Motor neuron (in vitro differentiated cells): ENCODE results near the gene REV1. TPM values are rescaled to one million over a fixed set of nuclear protein-coding genes. Genes with fewer than 3 reads are reported as not detected.

Experiments used
- ATAC-seq, 8 experiments: fragments of 200-7000 bp; cut with Tn5 transposase; replicated peaks in 6 of 8; 2 replicates each; pipeline ENCODE4 v1.8.0; 2021; ENCODE audit warnings: mild to moderate bottlenecking in 8 of 8, moderate library complexity in 8 of 8
- H3K27ac ChIP-seq, 2 donors: fragments of 250-450 bp; sonication (Bioruptor Pico); 2 replicates each; pipeline ENCODE4 v1.9.0; 2021; ENCODE audit warnings: antibody characterized with exemption in 2 of 2, mild to moderate bottlenecking in 2 of 2, moderate library complexity in 1 of 2
- H3K4me1 ChIP-seq, 2 donors: fragments of 250-450 bp; sonication (Bioruptor Pico); replicated peaks in 1 of 2; 2 replicates each; pipeline ENCODE4 v1.6.1; 2021; ENCODE audit warnings: antibody characterized with exemption in 2 of 2, mild to moderate bottlenecking in 2 of 2, moderate library complexity in 1 of 2
- H3K4me3 ChIP-seq, 5 donors: fragments of 250-450 bp; sonication (Bioruptor Pico); 2 replicates each; pipeline ENCODE4 v1.9.0; 2021; ENCODE audit warnings: antibody characterized with exemption in 5 of 5, mild to moderate bottlenecking in 5 of 5, moderate library complexity in 4 of 5
- WGBS, 10 experiments: fragments of 450-650 bp; shearing (Covaris generic); methylation state at CpG; one replicate each; pipeline ENCODE4 v1.0.0; 2022; 5-methylcytosine and 5-hydroxymethylcytosine counted together
- in situ Hi-C, 9 experiments: fragments of 400-800 bp; cut with MboI; loops; one replicate each; pipeline ENCODE4 v1.15.0; 2021; ENCODE audit warnings: low sequenced_read_pairs in 9 of 9, low pct_unique_long_range_greater_than_20kb in 2 of 9; ENCODE audit not compliant: unreplicated experiment in 9 of 9
- total RNA-seq, 8 experiments: library from RNA; unstranded; fragments of 300-600 nt; gene quantifications; 2 replicates each; pipeline versions ENCODE4 v1.2.3 to v1.2.4, GENCODE V29; 2022

REV1 gene
- total RNA-seq, 8 experiments from 2014 or later, result 18.8 to 66.7 (median 34.5) TPM

GRCh38 chr2:99404039-99404796, 85.6 kb downstream of the REV1 start:
- Histone ChIP-seq H3K4me1 (no peaks in the 10 kb centered on the region), H3K4me3 (no peak overlapping the region), H3K27ac (no peak overlapping the region)
- 40 to 100% (median 83%) methylated on average over 1 to 8 of the region's 8 CpGs; no CpG with 5 or more reads in 1 of the 10 experiments for WGBS, 10 experiments
- in situ Hi-C loops, result no loop called here
- no peak for ATAC-seq

GRCh38 chr2:99403524-99403923, 86.3 kb downstream of the REV1 start:
- no peak for ATAC-seq
- no peaks in the 10 kb centered on the region for H3K4me1 ChIP-seq
- no peak overlapping the region for H3K27ac ChIP-seq
- H3K4me3 ChIP-seq, result no peak overlapping the region
- in situ Hi-C loops, result no loop called here
- WGBS, 10 experiments, result 60 to 100% (median 72%) methylated on average over 1 to 4 of the region's 4 CpGs

GRCh38 chr2:99403084-99403483, 86.7 kb downstream of the REV1 start:
- Histone ChIP-seq H3K27ac (no peak overlapping the region), H3K4me3 (no peak overlapping the region), H3K4me1 (no peaks in the 10 kb centered on the region)
- ATAC-seq, result no peak
- in situ Hi-C loops, result no loop called here

GRCh38 chr2:99401841-99402240, 88.0 kb downstream of the REV1 start:
- ATAC-seq, result no peak
- in situ Hi-C loops, result no loop called here
- 60 to 100% (median 93%) methylated on average over 1 to 3 of the region's 4 CpGs; no CpG with 5 or more reads in 3 of the 10 experiments for WGBS, 10 experiments
- Histone ChIP-seq H3K4me1 (no peaks in the 10 kb centered on the region), H3K4me3 (no peak overlapping the region), H3K27ac (no peak overlapping the region)

GRCh38 chr2:99399795-99400194, 90.0 kb downstream of the REV1 start:
- 73 to 100% (median 100%) methylated on average over 1 to 2 of the region's 2 CpGs; no CpG with 5 or more reads in 1 of the 10 experiments for WGBS, 10 experiments
- no peaks in the 10 kb centered on the region for H3K4me1 ChIP-seq
- in situ Hi-C loops, result no loop called here
- ATAC-seq, result no peak
- H3K27ac ChIP-seq, result no peak overlapping the region
- no peak overlapping the region for H3K4me3 ChIP-seq

GRCh38 chr2:99399063-99399462, 90.8 kb downstream of the REV1 start:
- Histone ChIP-seq H3K4me1 (no peaks in the 10 kb centered on the region), H3K27ac (no peak overlapping the region), H3K4me3 (no peak overlapping the region)
- 17 to 100% (median 83%) methylated on average over 1 to 5 of the region's 5 CpGs; no CpG with 5 or more reads in 1 of the 10 experiments for WGBS, 10 experiments
- ATAC-seq, result peak in 2 of 8 experiments; percentile 24 to 82
- in situ Hi-C loops, result no loop called here

- no peak for ATAC-seq
- in situ Hi-C loops, result no loop called here
- Histone ChIP-seq H3K4me3 (no peak overlapping the region), H3K4me1 (no peaks in the 10 kb centered on the region), H3K27ac (no peak overlapping the region)
- 71 to 100% (median 92%) methylated on average over 2 to 5 of the region's 5 CpGs; no CpG with 5 or more reads in 1 of the 10 experiments for WGBS, 10 experiments
Measured at GRCh38 chr2:99398303-99398702, 91.5 kb downstream of the REV1 start.

- H3K27ac ChIP-seq, result no peak overlapping the region
- 80 to 100% (median 100%) methylated on average over 1 to 3 of the region's 3 CpGs; no CpG with 5 or more reads in 1 of the 10 experiments for WGBS, 10 experiments
- no peaks in the 10 kb centered on the region for H3K4me1 ChIP-seq
- no peak overlapping the region for H3K4me3 ChIP-seq
- ATAC-seq, result no peak
- in situ Hi-C loops, result no loop called here
Measured at GRCh38 chr2:99397266-99397920, 92.4 kb downstream of the REV1 start.

- no peaks in the 10 kb centered on the region for H3K4me1 ChIP-seq
- H3K4me3 ChIP-seq, result no peak overlapping the region
- 86 to 100% (median 96%) methylated on average over 1 to 3 of the region's 3 CpGs; no CpG with 5 or more reads in 5 of the 10 experiments for WGBS, 10 experiments
- ATAC-seq, result no peak
- in situ Hi-C loops, result no loop called here
- H3K27ac ChIP-seq, result no peak overlapping the region
Measured at GRCh38 chr2:99395589-99396130, 94.2 kb downstream of the REV1 start.

- no peak overlapping the region for H3K27ac ChIP-seq
- WGBS, 10 experiments, result 40 to 94% (median 83%) methylated on average over 1 to 3 of the region's 3 CpGs; no CpG with 5 or more reads in 2 of the 10 experiments
- in situ Hi-C loops, result no loop called here
- no peaks in the 10 kb centered on the region for H3K4me1 ChIP-seq
- no peak for ATAC-seq
- no peak overlapping the region for H3K4me3 ChIP-seq
Measured at GRCh38 chr2:99389946-99390345, 99.9 kb downstream of the REV1 start.

- H3K4me3 ChIP-seq, result no peak overlapping the region
- ATAC-seq, result no peak
- WGBS, 10 experiments, result 0 to 100% (median 61%) methylated on average over 1 to 2 of the region's 2 CpGs
- no peaks in the 10 kb centered on the region for H3K4me1 ChIP-seq
- in situ Hi-C loops, result no loop called here
- no peak overlapping the region for H3K27ac ChIP-seq
Measured at GRCh38 chr2:99389371-99389770, 100.4 kb downstream of the REV1 start.

GRCh38 chr2:99388892-99389291, 100.9 kb downstream of the REV1 start:
- Histone ChIP-seq H3K4me1 (no peaks in the 10 kb centered on the region), H3K4me3 (no peak overlapping the region), H3K27ac (no peak overlapping the region)
- ATAC-seq, result no peak
- 33 to 100% (median 81%) methylated on average over 1 to 2 of the region's 2 CpGs for WGBS, 10 experiments
- in situ Hi-C loops, result no loop called here

GRCh38 chr2:99386011-99386410, 103.8 kb downstream of the REV1 start:
- no peaks in the 10 kb centered on the region for H3K4me1 ChIP-seq
- ATAC-seq, result peak in 2 of 8 experiments; percentile 35 to 37
- no peak overlapping the region for H3K27ac ChIP-seq
- no peak overlapping the region for H3K4me3 ChIP-seq
- in situ Hi-C loops, result no loop called here
- 62 to 100% (median 100%) methylated on average over 1 to 2 of the region's 2 CpGs; no CpG with 5 or more reads in 1 of the 10 experiments for WGBS, 10 experiments
